ENCODE measurements around the gene PRG2.

GRCh38 chr11:57430952-57431351 is 40.5 kb upstream of the PRG2 start:
- TF ChIP-seq EZH2phosphoT487 (conservative IDR thresholded peaks at IDR 0.05; ENCODE audit: low read length): no peak
- no peak for TF ChIP-seq CTCF (IDR thresholded peaks at IDR 0.05; ENCODE audit: insufficient read depth, low read length, poor library complexity, severe bottlenecking)
